22Rv1 (cell line): ENCODE results near the gene SNX8.

Experiments used
- H3K27ac ChIP-seq: fragments of 450-650 bp; 2 replicates; pipeline ENCODE4 v1.5.1; 2017
- ZFX ChIP-seq: fragments of 450-650 bp; IDR thresholded peaks from 2 replicates; pipeline ENCODE4 v1.6.1; 2017; ENCODE audit warnings: antibody characterized with exemption, borderline replicate concordance
- TF ChIP-seq, protein P1 (sequence below): fragments of 450-650 bp; IDR thresholded peaks from 2 replicates; pipeline ENCODE4 v1.5.1; 2017; ENCODE audit warnings: mild to moderate bottlenecking

SNX8 gene

DNA sequence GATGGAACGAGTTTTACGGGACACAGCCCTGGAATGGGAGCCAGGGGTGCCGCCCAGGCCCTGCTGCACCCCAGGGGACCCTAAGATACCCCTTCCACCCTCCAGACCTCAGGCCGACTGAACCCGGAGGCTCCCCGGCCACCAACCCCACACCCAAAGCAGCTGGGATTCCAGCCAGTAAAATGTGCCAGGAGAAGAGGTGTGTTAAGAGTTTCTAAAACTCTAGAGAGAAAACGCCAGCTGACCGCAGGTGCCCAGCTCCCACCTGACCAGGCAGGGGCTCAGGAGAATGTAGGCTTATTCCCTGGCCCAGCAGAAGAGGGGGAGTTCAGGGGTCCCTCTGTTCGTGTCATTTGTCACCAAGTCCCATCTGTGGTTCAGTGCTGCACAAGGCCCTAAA lies 54.8 kb downstream of the SNX8 start:
- no peak for TF ChIP-seq ZFX
- TF ChIP-seq, protein P1, sequence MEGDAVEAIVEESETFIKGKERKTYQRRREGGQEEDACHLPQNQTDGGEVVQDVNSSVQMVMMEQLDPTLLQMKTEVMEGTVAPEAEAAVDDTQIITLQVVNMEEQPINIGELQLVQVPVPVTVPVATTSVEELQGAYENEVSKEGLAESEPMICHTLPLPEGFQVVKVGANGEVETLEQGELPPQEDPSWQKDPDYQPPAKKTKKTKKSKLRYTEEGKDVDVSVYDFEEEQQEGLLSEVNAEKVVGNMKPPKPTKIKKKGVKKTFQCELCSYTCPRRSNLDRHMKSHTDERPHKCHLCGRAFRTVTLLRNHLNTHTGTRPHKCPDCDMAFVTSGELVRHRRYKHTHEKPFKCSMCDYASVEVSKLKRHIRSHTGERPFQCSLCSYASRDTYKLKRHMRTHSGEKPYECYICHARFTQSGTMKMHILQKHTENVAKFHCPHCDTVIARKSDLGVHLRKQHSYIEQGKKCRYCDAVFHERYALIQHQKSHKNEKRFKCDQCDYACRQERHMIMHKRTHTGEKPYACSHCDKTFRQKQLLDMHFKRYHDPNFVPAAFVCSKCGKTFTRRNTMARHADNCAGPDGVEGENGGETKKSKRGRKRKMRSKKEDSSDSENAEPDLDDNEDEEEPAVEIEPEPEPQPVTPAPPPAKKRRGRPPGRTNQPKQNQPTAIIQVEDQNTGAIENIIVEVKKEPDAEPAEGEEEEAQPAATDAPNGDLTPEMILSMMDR = no peak
- no peak overlapping the region for H3K27ac ChIP-seq

- TF ChIP-seq, protein P1 = no peak
- TF ChIP-seq ZFX = no peak
- H3K27ac ChIP-seq = no peak overlapping the region
Measured at GRCh38 chr7:2258661-2259365, 55.4 kb downstream of the SNX8 start.

DNA sequence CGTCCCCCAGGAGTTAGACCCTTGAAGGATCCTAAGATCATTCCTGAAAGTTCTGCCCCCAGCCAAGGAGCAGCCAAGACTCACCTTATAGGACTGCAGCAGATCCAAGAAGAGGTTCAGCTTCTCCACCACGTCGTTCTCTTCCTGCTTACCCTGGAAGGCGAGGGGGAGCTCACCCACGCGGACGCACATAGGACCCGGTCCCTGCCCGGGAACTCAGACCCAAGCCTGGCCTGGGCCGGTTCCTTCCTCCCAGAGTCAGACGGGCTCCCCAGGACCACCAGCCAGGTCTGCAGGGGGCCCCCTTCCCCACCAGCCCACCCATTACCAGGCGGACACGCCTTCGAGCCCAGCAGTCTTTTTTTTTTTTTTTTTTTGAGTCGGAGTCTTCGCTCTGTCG lies 56.6 kb downstream of the SNX8 start:
- no peak overlapping the region for H3K27ac ChIP-seq
- no peak for TF ChIP-seq ZFX
- TF ChIP-seq, protein P1 = no peak

DNA sequence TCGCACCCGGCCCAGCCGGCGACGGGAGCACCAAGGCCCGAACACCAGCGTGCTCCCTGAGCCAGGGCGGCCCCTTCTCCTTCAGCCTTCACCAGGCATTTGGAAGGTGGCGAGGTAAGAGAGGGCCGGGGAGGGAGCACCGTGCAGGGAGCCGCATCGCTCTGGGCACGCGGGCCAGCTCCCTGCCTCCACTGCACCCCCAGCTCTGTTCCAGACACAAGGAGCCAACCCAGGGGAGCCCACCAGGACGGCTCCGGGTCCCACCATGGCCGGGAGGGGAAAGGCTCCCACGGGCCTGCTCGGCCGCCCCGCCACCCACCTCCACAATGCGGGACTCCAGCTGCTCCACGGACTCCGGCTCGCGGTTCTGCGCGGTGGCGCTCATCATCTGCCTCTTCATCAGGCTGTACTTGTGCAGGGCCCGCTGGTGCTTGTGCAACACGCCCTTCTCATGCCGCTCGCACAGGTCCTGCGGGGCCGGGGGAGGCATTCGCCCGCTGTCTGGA lies 57.1 kb downstream of the SNX8 start:
- H3K27ac ChIP-seq = no peak overlapping the region
- TF ChIP-seq, protein P1 = no peak
- TF ChIP-seq ZFX = no peak

DNA sequence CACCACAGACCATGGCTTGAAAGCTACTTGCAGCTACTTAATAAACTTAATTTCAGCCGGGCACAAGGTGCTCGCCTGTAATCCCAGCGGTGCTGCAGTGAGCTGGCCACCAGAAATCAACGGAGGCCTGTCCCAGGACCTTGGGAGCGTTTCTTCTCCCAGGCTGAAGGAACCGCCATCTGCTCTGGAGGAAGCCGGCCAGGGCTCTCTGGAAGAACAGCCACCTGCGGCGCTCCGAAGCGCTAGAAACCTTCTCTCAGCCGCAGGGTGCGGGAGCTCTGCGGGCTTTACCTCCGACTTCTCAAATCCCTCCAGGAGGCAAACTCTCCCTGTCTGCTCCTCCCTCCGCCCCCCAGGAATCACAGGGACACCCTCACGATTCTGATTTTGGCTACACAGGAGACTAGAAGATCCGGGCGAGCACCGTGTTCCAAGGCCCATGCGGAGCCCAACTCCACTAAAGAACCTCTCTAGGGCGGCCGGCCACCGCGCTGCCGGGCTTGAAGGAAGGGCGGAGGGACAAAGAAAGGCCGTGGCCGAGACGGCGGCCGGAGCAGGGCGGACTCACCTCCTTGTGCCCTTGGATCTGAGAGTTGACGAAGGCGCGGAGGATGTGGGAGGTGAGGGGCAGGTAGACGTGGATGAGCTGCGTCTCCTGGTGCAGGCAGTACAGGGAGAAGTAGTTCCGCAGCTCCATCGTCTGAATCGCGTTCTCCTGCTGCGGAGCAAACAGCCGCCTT lies 57.8 kb downstream of the SNX8 start:
- H3K27ac ChIP-seq = no peak overlapping the region
- no peak for TF ChIP-seq ZFX
- TF ChIP-seq, protein P1 = no peak

GRCh38 chr7:2255145-2256139 lies 58.8 kb downstream of the SNX8 start:
- TF ChIP-seq, protein P1 = no peak
- TF ChIP-seq ZFX = no peak
- no peak overlapping the region for H3K27ac ChIP-seq
